H1 (cell line): ENCODE data around the gene DYRK1A. TPM values are rescaled to one million over a fixed set of nuclear protein-coding genes. Genes with fewer than 3 reads are reported as not detected.

Source experiments
- CTCF ChIA-PET: fragments of 300-600 bp; sonication (Branson Sonifier 250); formaldehyde crosslinking; loops from one replicate; lab custom pipeline; 2021; ENCODE audit not compliant: partially characterized antibody; lab: Charles Lee
- POLR2A ChIA-PET: fragments of 300-600 bp; sonication (Branson Sonifier 250); formaldehyde crosslinking; loops from one replicate; lab custom pipeline; 2021; ENCODE audit warnings: inconsistent platforms; ENCODE audit not compliant: partially characterized antibody; lab: Charles Lee
- DNase-seq, 2 experiments: peaks; one replicate each; pipeline versions ENCODE4 v3.0.0 to v3.0.0-alpha.2; 2010 to 2022; ENCODE audit warnings: low spot score in 2 of 2, low read depth in 1 of 2, mixed read lengths in 1 of 2
- FAIRE-seq: peaks from 2 replicates; lab custom pipeline; 2011; peaks lifted over from hg19 to GRCh38; lab: Jason Lieb, UNC
- H2AFZ ChIP-seq: 2 replicates; pipeline ENCODE4 v1.8.1; 2012; ENCODE audit warnings: low read length, inconsistent platforms
- H2AK5ac ChIP-seq: 2 replicates; pipeline ENCODE4 v1.6.1; 2013; ENCODE audit warnings: low read depth, low read length
- H2BK120ac ChIP-seq: replicated peaks from 2 replicates; pipeline ENCODE3; 2013; ENCODE audit warnings: low read depth, low read length, inconsistent platforms
- H2BK12ac ChIP-seq: 2 replicates; pipeline ENCODE4 v1.6.1; 2013; ENCODE audit warnings: low read depth, low read length
- H2BK15ac ChIP-seq: 2 replicates; pipeline ENCODE4 v1.6.1; 2013; ENCODE audit warnings: low read length
- H2BK20ac ChIP-seq: 2 replicates; pipeline ENCODE4 v1.6.1; 2013; ENCODE audit warnings: low read length
- H2BK5ac ChIP-seq: 2 replicates; pipeline ENCODE4 v1.6.1; 2013; ENCODE audit warnings: low read depth, low read length
- H3K14ac ChIP-seq: 2 replicates; pipeline ENCODE4 v1.6.1; 2013; ENCODE audit warnings: inconsistent platforms; ENCODE audit not compliant: insufficient read length
- H3K18ac ChIP-seq: 2 replicates; pipeline ENCODE4 v1.6.1; 2013; ENCODE audit warnings: low read length; ENCODE audit errors: extremely low read depth
- H3K23ac ChIP-seq: 2 replicates; pipeline ENCODE4 v1.6.1; 2013; ENCODE audit warnings: inconsistent platforms; ENCODE audit not compliant: insufficient read length
- H3K23me2 ChIP-seq: 2 replicates; pipeline ENCODE4 v1.6.1; 2013; ENCODE audit warnings: low read depth, low read length
- H3K27ac ChIP-seq: 2 replicates; pipeline ENCODE4 v1.6.1; 2011; ENCODE audit warnings: low read depth, low read length, inconsistent platforms
- H3K27me3 ChIP-seq, 4 experiments: replicated peaks in 1 of 4; 1 replicate in 1 of 4; 2 replicates in 3 of 4; pipeline versions ENCODE4 v1.6.1 to v1.8.1; 2011 to 2013; ENCODE audit warnings: low read length in 3 of 4, mild to moderate bottlenecking in 3 of 4, inconsistent platforms in 2 of 4, mixed read lengths in 2 of 4, moderate library complexity in 1 of 4; ENCODE audit not compliant: control insufficient read depth in 3 of 4, insufficient read depth in 3 of 4; ENCODE audit errors: extremely low read depth in 1 of 4
- H3K36me3 ChIP-seq, 4 experiments: 2 replicates each; pipeline versions ENCODE4 v1.6.1 to v1.8.1; 2011 to 2013; ENCODE audit warnings: mild to moderate bottlenecking in 4 of 4, low read length in 3 of 4, moderate library complexity in 2 of 4, control low read depth in 1 of 4, inconsistent platforms in 1 of 4; ENCODE audit not compliant: insufficient read depth in 4 of 4, control insufficient read depth in 2 of 4
- H3K4ac ChIP-seq: replicated peaks from 2 replicates; pipeline ENCODE3; 2013; ENCODE audit warnings: low read length, low read depth, mixed read lengths, inconsistent platforms; ENCODE audit not compliant: insufficient read length
- H3K4me1 ChIP-seq, 4 experiments: replicated peaks in 1 of 4; 1 replicate in 1 of 4; 2 replicates in 3 of 4; pipeline versions ENCODE4 v1.6.1 to v1.8.1; 2011 to 2013; ENCODE audit warnings: low read length in 3 of 4, inconsistent platforms in 2 of 4, mixed read lengths in 1 of 4; ENCODE audit not compliant: insufficient read depth in 4 of 4, control insufficient read depth in 3 of 4
- H3K4me2 ChIP-seq, 2 experiments: 2 replicates each; pipeline versions ENCODE4 v1.6.1 to v1.8.1; 2011 to 2013; ENCODE audit warnings: low read depth in 2 of 2, low read length in 2 of 2, control low read depth in 1 of 2, inconsistent platforms in 1 of 2, mild to moderate bottlenecking in 1 of 2; ENCODE audit not compliant: insufficient read depth in 1 of 2
- H3K4me3 ChIP-seq, 4 experiments: fragments of 200-600, 300-600 bp in 1 of 4; sonication (generic), shearing (Covaris generic), sonication (Bioruptor Twin) in 1 of 4; 2 replicates each; pipeline versions ENCODE4 v1.5.1 to v1.8.1; 2011 to 2016; ENCODE audit warnings: low read length in 4 of 4, low read depth in 3 of 4, control low read depth in 2 of 4, inconsistent platforms in 2 of 4, mild to moderate bottlenecking in 2 of 4, mixed read lengths in 1 of 4, moderate library complexity in 1 of 4; ENCODE audit not compliant: insufficient read depth in 2 of 4; ENCODE audit errors: extremely low read depth in 1 of 4
- H3K56ac ChIP-seq: replicated peaks from 2 replicates; pipeline ENCODE3; 2013; ENCODE audit warnings: low read depth, mild to moderate bottlenecking, mixed read lengths, low read length, inconsistent platforms; ENCODE audit not compliant: insufficient read length
- H3K79me1 ChIP-seq: 2 replicates; pipeline ENCODE4 v1.6.1; 2013; ENCODE audit warnings: low read depth, low read length, control low read depth
- H3K79me2 ChIP-seq, 2 experiments: 2 replicates each; pipeline versions ENCODE4 v1.6.1 to v1.8.1; 2012 to 2013; ENCODE audit warnings: low read length in 2 of 2, mild to moderate bottlenecking in 2 of 2, inconsistent platforms in 1 of 2; ENCODE audit not compliant: insufficient read depth in 2 of 2, control insufficient read depth in 1 of 2
- H3K9ac ChIP-seq, 4 experiments: replicated peaks in 1 of 4; 1 replicate in 1 of 4; 2 replicates in 3 of 4; pipeline versions ENCODE4 v1.6.1 to v1.8.1; 2011 to 2013; ENCODE audit warnings: low read depth in 3 of 4, low read length in 3 of 4, control low read depth in 2 of 4, mild to moderate bottlenecking in 2 of 4, moderate library complexity in 2 of 4, inconsistent platforms in 1 of 4; ENCODE audit errors: extremely low read depth in 1 of 4
- H3K9me3 ChIP-seq, 2 experiments: 2 replicates each; pipeline versions ENCODE4 v1.6.1 to v1.8.1; 2012 to 2013; ENCODE audit warnings: mild to moderate bottlenecking in 2 of 2, moderate library complexity in 2 of 2, control low read depth in 1 of 2, inconsistent platforms in 1 of 2, low read depth in 1 of 2, low read length in 1 of 2, mixed read lengths in 1 of 2; ENCODE audit not compliant: insufficient read depth in 2 of 2
- H4K20me1 ChIP-seq, 2 experiments: replicated peaks in 1 of 2; 2 replicates each; pipeline versions ENCODE3 to v1.8.1; 2011 to 2013; ENCODE audit warnings: inconsistent platforms in 2 of 2, low read length in 2 of 2, mild to moderate bottlenecking in 1 of 2; ENCODE audit not compliant: insufficient read depth in 2 of 2, control insufficient read depth in 1 of 2
- H4K5ac ChIP-seq: 2 replicates; pipeline ENCODE4 v1.6.1; 2013; ENCODE audit warnings: low read length, low read depth, mixed read lengths, inconsistent platforms; ENCODE audit not compliant: insufficient read length
- H4K8ac ChIP-seq: 2 replicates; pipeline ENCODE4 v1.8.0; 2013; ENCODE audit warnings: mild to moderate bottlenecking, moderate library complexity, low read length, inconsistent platforms; ENCODE audit not compliant: insufficient read depth; ENCODE audit errors: extremely low read depth
- H4K91ac ChIP-seq: replicated peaks from 2 replicates; pipeline ENCODE3; 2013; ENCODE audit warnings: low read length, mixed read lengths, inconsistent platforms; ENCODE audit not compliant: insufficient read length
- BACH1 ChIP-seq: IDR thresholded peaks from 2 replicates; pipeline ENCODE4 v1.6.1; 2012; ENCODE audit warnings: low read length, improper control_type of control experiment
- CTBP2 ChIP-seq: IDR thresholded peaks from 2 replicates; pipeline ENCODE4 v1.7.0; 2011; ENCODE audit warnings: borderline replicate concordance, mild to moderate bottlenecking, moderate library complexity, mixed read lengths, low read length; ENCODE audit not compliant: insufficient read depth, insufficient read length
- E2F6 ChIP-seq: IDR thresholded peaks from 2 replicates; pipeline ENCODE4 v1.6.1; 2012; ENCODE audit warnings: inconsistent platforms
- NANOG ChIP-seq: IDR thresholded peaks from 2 replicates; pipeline ENCODE4 v1.6.1; 2011; ENCODE audit warnings: low read length, low read depth, mild to moderate bottlenecking, inconsistent platforms; ENCODE audit not compliant: insufficient read depth, poor library complexity, severe bottlenecking
- RNF2 ChIP-seq: fragments of 200-900, 300-1000 bp; sonication (generic); IDR thresholded peaks from 2 replicates; pipeline ENCODE4 v1.7.1; 2016; ENCODE audit warnings: borderline replicate concordance, low read depth, mild to moderate bottlenecking, antibody characterized with exemption, low read length; ENCODE audit not compliant: poor library complexity, severe bottlenecking; ENCODE audit errors: missing control alignments
- YY1 ChIP-seq: IDR thresholded peaks from 2 replicates; pipeline ENCODE4 v1.6.1; 2011; ENCODE audit warnings: low read depth, mild to moderate bottlenecking, low read length
- WGBS, 2 experiments: shearing (Covaris generic) in 1 of 2; methylation state at CpG; one replicate each; pipeline versions ENCODE4 v1.1.6 to v1.1.7; 2013 to 2015; ENCODE audit warnings: low lambda C conversion rate in 2 of 2, mixed read lengths in 2 of 2, inconsistent platforms in 1 of 2, low coverage in 1 of 2, missing lambda C conversion rate in 1 of 2; ENCODE audit not compliant: insufficient replicate concordance in 2 of 2, insufficient coverage in 1 of 2, insufficient read length in 1 of 2; ENCODE audit errors: extremely low coverage in 1 of 2, missing lambda C conversion rate in 1 of 2; 5-methylcytosine and 5-hydroxymethylcytosine counted together
- polyA plus RNA-seq, 7 experiments: library from polyadenylated mRNA; depleted of rRNA in 3 of 7; stranded (reverse) in 5 of 7; unstranded in 2 of 7; fragments of >200 nt in 5 of 7; fragments of 200-250 nt in 2 of 7; gene quantifications; 1 replicate in 5 of 7; 2 replicates in 1 of 7; 4 replicates in 1 of 7; pipeline versions ENCODE4 v1.2.1 to v1.2.3, GENCODE V29; 2011 to 2013; ENCODE audit warnings: missing spikeins in 2 of 7, mixed read lengths in 2 of 7
- total RNA-seq: library from RNA; stranded (reverse); fragmentation: NEBNext Ultra II Directional; extraction: Animal tissue kit (Norgen Biotek cat#: 25700); gene quantifications from 2 replicates; pipeline ENCODE4 v1.2.1, GENCODE V29; 2021
- TF ChIP-seq, protein P1 (sequence below): IDR thresholded peaks from 2 replicates; pipeline ENCODE4 v1.6.1; 2012; ENCODE audit warnings: low read length, inconsistent platforms

Gene DYRK1A
- total and polyA plus RNA-seq, 2 of the 8 experiments (the other 6 are each of a cell fraction or from before 2014, with no cell fraction given), result 61.1 to 62.2 TPM

- no peak overlapping the region for H4K91ac ChIP-seq
- peaks cover 24 to 30% of the 10 kb centered on the region in 2 experiments for H4K20me1 ChIP-seq
- peak overlapping the region in 3 of 4 experiments; percentile 2 to 33 (median 10); a peak in 4 of 7 replicates for H3K9ac ChIP-seq
- no peak overlapping the region for H4K8ac ChIP-seq
- CTCF ChIA-PET, result interaction anchor here (0.9 to 1.9 kb wide), 5 partner anchors 13 to 163 kb away, joined by 3 to 8 read pairs (median 4); no protein-coding TSS in a partner anchor
- no peak overlapping the region for H3K4ac ChIP-seq
- peak overlapping the region; percentile 89 to 93 for H3K4me2 ChIP-seq
- no peak overlapping the region for H4K5ac ChIP-seq
- DNase-seq (no peak), FAIRE-seq (no peak)
- H3K23ac ChIP-seq, result no peak overlapping the region
- no peak overlapping the region for H2BK20ac ChIP-seq
- peaks cover 9% of the 10 kb centered on the region; the same call in 1 of the 2 replicates for H3K23me2 ChIP-seq
- H2BK120ac ChIP-seq, result no peak overlapping the region
- no peak overlapping the region for H3K18ac ChIP-seq
- H2AK5ac ChIP-seq, result no peak overlapping the region
- peaks cover 70 to 78% of the 10 kb centered on the region in 2 experiments for H3K79me2 ChIP-seq
- no peak overlapping the region for H3K56ac ChIP-seq
- H3K79me1 ChIP-seq, result no peaks in the 10 kb centered on the region
- WGBS, 2 experiments, result 62% methylated on average over 8 of the region's 8 CpGs; no CpG with 5 or more reads in 1 of the 2 experiments
- H3K27ac ChIP-seq, result no peak overlapping the region
- H3K14ac ChIP-seq, result no peak overlapping the region
- no peak overlapping the region for H2BK15ac ChIP-seq
- no peaks in the 10 kb centered on the region for H3K27me3 ChIP-seq
- peak overlapping the region in 1 of 4 experiments; percentile 79; a peak in 3 of 8 replicates for H3K4me3 ChIP-seq
- peaks cover 0 to 3% (median 1%) of the 10 kb centered on the region in 4 experiments; a peak in 3 of 7 replicates for H3K4me1 ChIP-seq
- no peak overlapping the region for H2BK5ac ChIP-seq
- POLR2A ChIA-PET, result interaction anchor here (0.7 to 4.7 kb wide), 3 partner anchors 9 to 103 kb away, joined by 3 to 21 read pairs (median 3); partner anchors contain the start of gene VPS26C
- H2BK12ac ChIP-seq, result no peak overlapping the region
- H2AFZ ChIP-seq, result no peak overlapping the region
- no peaks in the 10 kb centered on the region for H3K36me3 ChIP-seq
- H3K9me3 ChIP-seq, result no peaks in the 10 kb centered on the region
- TF ChIP-seq, protein P1, sequence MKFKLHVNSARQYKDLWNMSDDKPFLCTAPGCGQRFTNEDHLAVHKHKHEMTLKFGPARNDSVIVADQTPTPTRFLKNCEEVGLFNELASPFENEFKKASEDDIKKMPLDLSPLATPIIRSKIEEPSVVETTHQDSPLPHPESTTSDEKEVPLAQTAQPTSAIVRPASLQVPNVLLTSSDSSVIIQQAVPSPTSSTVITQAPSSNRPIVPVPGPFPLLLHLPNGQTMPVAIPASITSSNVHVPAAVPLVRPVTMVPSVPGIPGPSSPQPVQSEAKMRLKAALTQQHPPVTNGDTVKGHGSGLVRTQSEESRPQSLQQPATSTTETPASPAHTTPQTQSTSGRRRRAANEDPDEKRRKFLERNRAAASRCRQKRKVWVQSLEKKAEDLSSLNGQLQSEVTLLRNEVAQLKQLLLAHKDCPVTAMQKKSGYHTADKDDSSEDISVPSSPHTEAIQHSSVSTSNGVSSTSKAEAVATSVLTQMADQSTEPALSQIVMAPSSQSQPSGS, result no peak
- TF ChIP-seq E2F6 (no peak), BACH1 (no peak), YY1 (no peak), RNF2 (no peak), CTBP2 (no peak), NANOG (no peak)
Measured at GRCh38 chr21:37370152-37371040, 3.8 kb downstream of the DYRK1A start.
